Frontal cortex (tissue), 4 donors: ENCODE results near the gene CPS1. TPM values are rescaled to one million over a fixed set of nuclear protein-coding genes. Genes with fewer than 3 reads are reported as not detected.

Source experiments
- DNase-seq, 2 donors: peaks; one replicate each; pipeline ENCODE4 v3.0.0; 2012; ENCODE audit warnings: low spot score in 2 of 2
- FAIRE-seq: peaks from 2 replicates; lab custom pipeline; 2012; peaks lifted over from hg19 to GRCh38; lab: Jason Lieb, UNC
- total RNA-seq: library from RNA; depleted of rRNA; stranded (reverse); fragments of >200 nt; gene quantifications from one replicate; pipeline ENCODE4 v1.2.3, GENCODE V29; 2014
- donor health status: control.
- donor health status: control.
- donor health status: control.

The CPS1 gene
- total RNA-seq, 1 donor from 2014 or later = 2.9 TPM

- no peak for DNase-seq
- no peak for FAIRE-seq
Observed at GRCh38 chr2:210544007-210544590, 12.3 kb upstream of the CPS1 start.

GRCh38 chr2:210544831-210545230, 11.6 kb upstream of the CPS1 start:
- DNase-seq (no peak), FAIRE-seq (no peak)

GRCh38 chr2:210546424-210547208, 9.8 kb upstream of the CPS1 start:
- peak; percentile 50 for FAIRE-seq
- no peak for DNase-seq

GRCh38 chr2:210548031-210548430, 8.4 kb upstream of the CPS1 start:
- DNase-seq = no peak
- no peak for FAIRE-seq

- DNase-seq (no peak), FAIRE-seq (no peak)
Observed at GRCh38 chr2:210548878-210549384, 7.5 kb upstream of the CPS1 start.

- FAIRE-seq (no peak), DNase-seq (no peak)
Observed at GRCh38 chr2:210551001-210551400, 5.4 kb upstream of the CPS1 start.

- FAIRE-seq (no peak), DNase-seq (no peak)
Observed at GRCh38 chr2:210553373-210553772, 3.0 kb upstream of the CPS1 start.

- FAIRE-seq (no peak), DNase-seq (no peak)
Observed at GRCh38 chr2:210555555-210555954, 844 bp upstream of the CPS1 start.

- no peak for DNase-seq
- no peak for FAIRE-seq
Observed at GRCh38 chr2:210557721-210558120, 1.3 kb downstream of the CPS1 start.

- DNase-seq = no peak
- FAIRE-seq = no peak
Observed at GRCh38 chr2:210558708-210559107, 2.3 kb downstream of the CPS1 start.

- DNase-seq (no peak), FAIRE-seq (no peak)
Observed at GRCh38 chr2:210559182-210559581, 2.8 kb downstream of the CPS1 start.

- no peak for FAIRE-seq
- no peak for DNase-seq
Observed at GRCh38 chr2:210561475-210561874, 5.1 kb downstream of the CPS1 start.

GRCh38 chr2:210562091-210562490, 5.7 kb downstream of the CPS1 start:
- DNase-seq = no peak
- no peak for FAIRE-seq

- no peak for DNase-seq
- FAIRE-seq = no peak
Observed at GRCh38 chr2:210562502-210563080, 6.2 kb downstream of the CPS1 start.

GRCh38 chr2:210567279-210567678, 10.9 kb downstream of the CPS1 start:
- FAIRE-seq = peak; percentile 3
- no peak for DNase-seq

- FAIRE-seq = no peak
- no peak for DNase-seq
Observed at GRCh38 chr2:210568108-210568507, 11.7 kb downstream of the CPS1 start.

- FAIRE-seq (peak; percentile 54), DNase-seq (peak in 1 of 2 donors; percentile 7)
Observed at GRCh38 chr2:210577263-210578071, 21.1 kb downstream of the CPS1 start.

GRCh38 chr2:210584834-210585233, 28.4 kb downstream of the CPS1 start:
- FAIRE-seq (no peak), DNase-seq (no peak)

GRCh38 chr2:210586381-210586780, 30.0 kb downstream of the CPS1 start:
- no peak for DNase-seq

GRCh38 chr2:210591663-210592062, 35.3 kb downstream of the CPS1 start:
- DNase-seq = no peak
- peak; percentile 50 for FAIRE-seq

More at GRCh38 chr2:210586381-210586780, 30.0 kb downstream of the CPS1 start:
- no peak for FAIRE-seq
